HuH-7 (cell line): ENCODE results near the gene MIOX.

Experiments
- DNase-seq: peaks from one replicate; pipeline ENCODE4 v3.0.0; 2011; ENCODE audit warnings: low spot score

The MIOX gene

GRCh38 chr22:50486561-50487289, at the start of gene MIOX:
MIOX (plus strand) TSS chr22:50486859; CDS start chr22:50486898, 39 bp downstream.
- DNase-seq = no peak

GRCh38 chr22:50437511-50438304, 49.0 kb upstream of the MIOX start:
- DNase-seq = no peak

- DNase-seq = no peak
Observed at GRCh38 chr22:50438305-50439275, 48.1 kb upstream of the MIOX start.

GRCh38 chr22:50439314-50439870, 47.3 kb upstream of the MIOX start:
- DNase-seq = no peak

- DNase-seq = no peak
Observed at GRCh38 chr22:50439871-50440331, 46.8 kb upstream of the MIOX start.

GRCh38 chr22:50440544-50441249, 46.0 kb upstream of the MIOX start:
- no peak for DNase-seq

GRCh38 chr22:50441428-50441993, 45.1 kb upstream of the MIOX start:
- no peak for DNase-seq

GRCh38 chr22:50443197-50443596, 43.5 kb upstream of the MIOX start:
- no peak for DNase-seq

GRCh38 chr22:50443801-50444625, 42.6 kb upstream of the MIOX start:
- DNase-seq = no peak

GRCh38 chr22:50444663-50445062, 42.0 kb upstream of the MIOX start:
- DNase-seq = no peak

GRCh38 chr22:50445071-50445879, 41.4 kb upstream of the MIOX start:
- DNase-seq = no peak

GRCh38 chr22:50445880-50446707, 40.6 kb upstream of the MIOX start:
- DNase-seq = no peak

GRCh38 chr22:50446708-50447575, 39.7 kb upstream of the MIOX start:
- no peak for DNase-seq

GRCh38 chr22:50447576-50448551, 38.8 kb upstream of the MIOX start:
- no peak for DNase-seq

- no peak for DNase-seq
Observed at GRCh38 chr22:50452649-50453048, 34.0 kb upstream of the MIOX start.

- no peak for DNase-seq
Observed at GRCh38 chr22:50454556-50455075, 32.0 kb upstream of the MIOX start.
